Glutamatergic neuron (in vitro differentiated cells): Measurements from ENCODE around the gene CTBP2. TPM values are rescaled to one million over a fixed set of nuclear protein-coding genes. Genes with fewer than 3 reads are reported as not detected.

Source experiments
- DNase-seq: peaks from one replicate; pipeline ENCODE4 v3.0.0; 2022
- H3K27ac Mint-ChIP-seq: one replicate; pipeline ENCODE4 v1.8.0; 2020; ENCODE audit warnings: mild to moderate bottlenecking, mixed read lengths, inconsistent platforms; ENCODE audit not compliant: unreplicated experiment
- H3K27me3 Mint-ChIP-seq: one replicate; pipeline ENCODE4 v1.8.0; 2020; ENCODE audit warnings: mild to moderate bottlenecking, moderate library complexity, mixed read lengths, inconsistent platforms; ENCODE audit not compliant: unreplicated experiment
- H3K36me3 Mint-ChIP-seq: one replicate; pipeline ENCODE4 v1.8.0; 2020; ENCODE audit warnings: mild to moderate bottlenecking, mixed read lengths, inconsistent platforms; ENCODE audit not compliant: unreplicated experiment
- H3K4me1 Mint-ChIP-seq: one replicate; pipeline ENCODE4 v1.8.0; 2020; ENCODE audit warnings: mild to moderate bottlenecking, low read depth, mixed read lengths, inconsistent platforms; ENCODE audit not compliant: unreplicated experiment
- H3K4me3 Mint-ChIP-seq: one replicate; pipeline ENCODE4 v1.8.0; 2020; ENCODE audit warnings: mild to moderate bottlenecking, mixed read lengths, inconsistent platforms; ENCODE audit not compliant: unreplicated experiment
- H3K9me3 Mint-ChIP-seq: one replicate; pipeline ENCODE4 v1.8.0; 2020; ENCODE audit warnings: mild to moderate bottlenecking, moderate library complexity, mixed read lengths, inconsistent platforms; ENCODE audit not compliant: unreplicated experiment
- CTCF ChIP-seq: fragments of 200-600 bp; sonication (generic); IDR thresholded peaks from one replicate; pipeline ENCODE4 v1.5.0; 2021; ENCODE audit not compliant: partially characterized antibody, unreplicated experiment
- total RNA-seq: library from RNA; stranded (reverse); fragmentation: NEBNext Ultra II Directional; extraction: Animal tissue kit (Norgen Biotek cat#: 25700); gene quantifications from one replicate; pipeline ENCODE4 v1.2.1, GENCODE V29; 2021; ENCODE audit not compliant: unreplicated experiment

The CTBP2 gene
- total RNA-seq, 1 donor from 2014 or later: 174 TPM

- no peak for DNase-seq
- H3K9me3 Mint-ChIP-seq: peaks cover 3% of the 10 kb centered on the region
- no peak overlapping the region for H3K4me3 Mint-ChIP-seq
- no peak overlapping the region for H3K27ac Mint-ChIP-seq
- TF ChIP-seq CTCF: no peak
- H3K27me3 Mint-ChIP-seq: no peaks in the 10 kb centered on the region
- H3K4me1 Mint-ChIP-seq: peaks cover 21% of the 10 kb centered on the region
- peaks cover 6% of the 10 kb centered on the region for H3K36me3 Mint-ChIP-seq
These were observed 47.5 kb downstream of the CTBP2 start for GRCh38 chr10:125112697-125113494.

GRCh38 chr10:125111118-125111727 lies 49.1 kb downstream of the CTBP2 start:
- DNase-seq: no peak
- H3K36me3 Mint-ChIP-seq: peaks cover 15% of the 10 kb centered on the region
- H3K27ac Mint-ChIP-seq: no peak overlapping the region
- H3K4me1 Mint-ChIP-seq: peaks cover 24% of the 10 kb centered on the region
- TF ChIP-seq CTCF: no peak
- H3K9me3 Mint-ChIP-seq: peaks cover 3% of the 10 kb centered on the region
- no peaks in the 10 kb centered on the region for H3K27me3 Mint-ChIP-seq
- H3K4me3 Mint-ChIP-seq: no peak overlapping the region

DNA sequence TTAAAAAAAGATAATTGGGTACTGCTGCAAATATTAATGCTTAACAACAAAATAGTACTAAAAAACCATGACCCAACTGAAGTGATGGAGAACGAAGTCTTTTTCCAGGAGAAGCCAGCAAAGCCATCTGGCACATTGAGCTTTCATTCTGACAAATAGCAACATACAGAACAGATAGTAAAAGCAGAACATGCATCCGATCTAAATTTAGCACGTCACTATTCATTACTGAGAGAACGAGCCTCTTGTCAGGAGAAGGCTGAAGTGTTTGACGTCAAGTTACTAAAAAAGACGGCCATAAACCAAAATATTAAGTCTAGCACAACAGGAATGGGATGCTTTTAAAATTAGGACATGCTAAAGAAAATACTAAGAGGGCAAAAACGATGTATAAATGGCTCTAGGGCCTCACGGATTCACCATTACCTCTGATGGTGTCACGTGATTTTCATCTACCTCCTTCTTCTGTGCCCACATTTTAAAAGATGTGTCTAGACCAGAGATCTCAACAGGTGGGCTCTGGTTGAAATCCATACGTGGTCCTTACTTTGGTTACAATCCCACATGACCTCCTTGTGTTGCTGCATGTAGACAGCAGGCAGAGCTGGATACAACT lies 52.3 kb downstream of the CTBP2 start:
- peaks cover under 1% of the 10 kb centered on the region for H3K27me3 Mint-ChIP-seq
- no peak overlapping the region for H3K27ac Mint-ChIP-seq
- peaks cover 44% of the 10 kb centered on the region for H3K4me1 Mint-ChIP-seq
- DNase-seq: no peak
- H3K4me3 Mint-ChIP-seq: no peak overlapping the region
- TF ChIP-seq CTCF: no peak
- peaks cover 12% of the 10 kb centered on the region for H3K9me3 Mint-ChIP-seq
- peaks cover 15% of the 10 kb centered on the region for H3K36me3 Mint-ChIP-seq

GRCh38 chr10:125107166-125107949 lies 53.0 kb downstream of the CTBP2 start:
- no peak overlapping the region for H3K27ac Mint-ChIP-seq
- H3K27me3 Mint-ChIP-seq: peaks cover 2% of the 10 kb centered on the region
- peaks cover 51% of the 10 kb centered on the region for H3K4me1 Mint-ChIP-seq
- H3K36me3 Mint-ChIP-seq: peaks cover 15% of the 10 kb centered on the region
- peaks cover 13% of the 10 kb centered on the region for H3K9me3 Mint-ChIP-seq
- TF ChIP-seq CTCF: no peak
- DNase-seq: no peak
- H3K4me3 Mint-ChIP-seq: no peak overlapping the region
